HG02623 (cell line): ENCODE data around the gene AP3S2.
"Not testable (repeated sequence)": the region's sequence is repeated elsewhere in the genome, so short reads cannot be mapped to it uniquely, and the experiment has no call there.

ENCODE experiments used
- ATAC-seq: cut with Tn5 transposase; IDR thresholded peaks from one replicate; pipeline ENCODE4 v1.9.1; 2021; ENCODE audit warnings: moderate library complexity; ENCODE audit not compliant: unreplicated experiment

AP3S2 gene

DNA sequence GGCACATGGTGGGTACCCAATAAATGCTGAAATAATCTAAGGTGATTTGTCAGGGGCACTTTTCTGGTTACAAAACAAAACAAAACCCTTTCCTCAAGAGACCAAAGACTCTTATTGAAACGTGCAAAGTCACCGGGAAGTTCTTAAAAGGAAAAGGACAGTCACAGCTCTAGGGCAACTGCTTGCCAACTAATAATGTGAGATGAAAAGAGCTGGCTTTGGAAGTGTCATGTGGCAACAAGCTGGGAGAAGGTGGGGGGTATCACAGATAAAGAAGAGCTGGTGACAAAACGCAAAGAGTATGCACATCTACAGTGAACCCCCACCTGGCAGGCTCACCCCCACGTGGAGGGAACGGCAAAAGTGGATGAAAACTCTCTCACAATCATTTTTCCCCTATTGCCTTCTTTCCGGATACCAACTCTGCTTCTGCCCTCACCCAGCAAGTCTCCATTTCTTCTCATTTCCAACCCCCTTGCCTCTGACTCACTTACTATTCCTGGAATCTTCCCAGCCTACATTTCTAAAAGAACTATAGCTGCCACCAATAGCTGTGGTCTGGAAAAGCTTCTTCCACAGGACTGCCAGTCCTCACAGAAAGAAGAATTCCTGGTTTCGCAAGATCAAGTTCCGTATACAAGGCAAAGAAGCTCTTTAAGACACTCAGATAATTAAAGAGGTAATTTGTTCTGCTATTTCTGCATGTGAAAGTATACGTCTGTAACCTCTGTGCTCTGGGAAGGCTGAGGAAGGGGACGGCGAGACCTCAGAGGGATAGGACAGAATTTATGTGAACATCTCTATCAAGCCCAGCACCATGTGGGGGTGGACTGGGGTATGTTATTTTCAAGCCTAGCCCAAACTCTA is 57.3 kb downstream of the AP3S2 start:
- ATAC-seq: no peak

DNA sequence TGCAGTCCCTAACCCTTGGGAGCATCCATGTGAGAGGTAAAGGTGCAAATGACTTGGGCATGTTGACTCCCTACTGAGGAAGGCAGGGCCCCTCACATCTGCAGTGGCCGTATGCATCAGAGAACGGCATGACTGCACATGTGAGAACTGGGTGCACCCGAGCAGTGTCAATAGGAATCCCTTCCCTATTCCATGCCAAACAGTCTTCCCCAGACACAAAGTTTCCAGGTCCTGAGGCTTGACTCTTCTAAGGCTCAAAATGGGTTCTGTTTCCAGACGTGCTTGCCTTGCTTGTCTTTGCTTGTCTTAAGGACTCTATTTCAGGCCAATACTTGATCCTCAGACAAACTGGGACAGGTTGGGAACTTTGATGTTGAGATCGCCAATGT is 58.6 kb downstream of the AP3S2 start:
- ATAC-seq: no peak

DNA sequence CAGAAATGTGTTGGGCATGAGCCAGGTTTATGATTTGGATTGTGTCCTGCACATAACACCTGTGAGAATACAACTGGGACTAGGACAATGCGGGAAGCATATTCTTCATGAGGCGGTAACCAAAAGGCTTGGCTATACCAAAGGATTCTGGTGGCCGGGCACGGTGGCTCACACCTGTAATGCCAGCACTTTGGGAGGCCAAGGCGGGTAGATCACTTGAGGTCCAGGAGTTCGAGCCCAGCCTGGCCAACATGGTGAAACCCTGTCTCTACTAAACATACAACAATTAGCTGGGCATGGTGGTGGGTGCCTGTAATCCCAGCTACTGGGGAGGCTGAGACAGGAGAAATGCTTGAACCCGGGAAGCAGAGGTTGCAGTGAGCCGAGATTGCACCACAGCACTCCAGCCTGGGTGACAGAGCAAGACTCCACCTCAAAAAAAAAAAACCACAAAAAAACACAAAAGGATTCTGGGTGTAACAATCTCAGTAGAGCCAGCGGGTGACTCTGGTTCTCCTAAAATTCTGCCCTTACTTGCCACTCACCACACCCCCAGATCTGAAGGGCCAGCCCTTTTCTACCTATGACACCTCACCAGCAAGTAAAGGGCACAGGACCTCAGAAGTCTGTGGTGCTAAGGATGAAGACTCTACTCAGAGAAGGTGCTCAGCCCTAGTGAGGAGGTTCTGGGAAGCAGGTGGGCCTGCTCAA is 59.2 kb downstream of the AP3S2 start:
- not testable (repeated sequence) for ATAC-seq

DNA sequence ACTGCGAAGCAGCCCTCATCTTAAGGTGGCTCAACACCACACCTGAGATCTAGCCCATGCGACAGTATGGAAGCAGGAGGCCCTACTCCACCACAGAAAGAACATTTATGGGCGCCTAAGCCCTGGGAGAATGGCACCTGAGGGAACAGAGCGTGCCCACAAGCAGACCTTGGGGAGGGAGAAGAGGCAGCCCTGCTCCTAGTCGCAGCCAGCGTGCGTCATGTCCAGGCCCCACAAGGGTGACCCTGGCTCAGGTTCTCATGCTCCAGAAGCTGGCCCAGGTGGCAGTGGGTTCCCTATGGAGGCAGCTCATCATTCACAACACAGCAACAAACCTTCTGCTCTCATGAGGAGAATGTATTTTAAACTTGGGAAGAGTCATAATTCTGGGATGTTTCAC is 59.8 kb downstream of the AP3S2 start:
- no peak for ATAC-seq

DNA sequence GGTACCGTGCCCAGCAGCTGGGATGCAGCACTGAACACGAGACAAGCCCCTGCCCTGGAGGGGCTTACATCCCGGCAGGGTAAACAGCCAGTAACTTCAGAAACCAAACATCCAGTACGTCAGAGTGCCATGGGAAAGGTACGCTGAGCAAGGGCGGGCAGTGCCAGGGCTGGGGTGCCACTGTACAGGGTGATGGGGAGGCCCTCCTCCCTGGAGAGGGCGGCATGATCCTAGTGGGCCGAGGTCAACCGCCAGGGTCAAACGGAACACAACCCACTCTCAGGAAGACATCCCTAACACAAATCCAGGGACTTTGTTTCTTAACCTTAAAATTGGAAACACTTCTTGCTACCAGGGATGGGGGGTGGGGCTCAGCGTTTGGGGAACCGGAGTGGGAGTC is 63.2 kb downstream of the AP3S2 start:
- no peak for ATAC-seq

DNA sequence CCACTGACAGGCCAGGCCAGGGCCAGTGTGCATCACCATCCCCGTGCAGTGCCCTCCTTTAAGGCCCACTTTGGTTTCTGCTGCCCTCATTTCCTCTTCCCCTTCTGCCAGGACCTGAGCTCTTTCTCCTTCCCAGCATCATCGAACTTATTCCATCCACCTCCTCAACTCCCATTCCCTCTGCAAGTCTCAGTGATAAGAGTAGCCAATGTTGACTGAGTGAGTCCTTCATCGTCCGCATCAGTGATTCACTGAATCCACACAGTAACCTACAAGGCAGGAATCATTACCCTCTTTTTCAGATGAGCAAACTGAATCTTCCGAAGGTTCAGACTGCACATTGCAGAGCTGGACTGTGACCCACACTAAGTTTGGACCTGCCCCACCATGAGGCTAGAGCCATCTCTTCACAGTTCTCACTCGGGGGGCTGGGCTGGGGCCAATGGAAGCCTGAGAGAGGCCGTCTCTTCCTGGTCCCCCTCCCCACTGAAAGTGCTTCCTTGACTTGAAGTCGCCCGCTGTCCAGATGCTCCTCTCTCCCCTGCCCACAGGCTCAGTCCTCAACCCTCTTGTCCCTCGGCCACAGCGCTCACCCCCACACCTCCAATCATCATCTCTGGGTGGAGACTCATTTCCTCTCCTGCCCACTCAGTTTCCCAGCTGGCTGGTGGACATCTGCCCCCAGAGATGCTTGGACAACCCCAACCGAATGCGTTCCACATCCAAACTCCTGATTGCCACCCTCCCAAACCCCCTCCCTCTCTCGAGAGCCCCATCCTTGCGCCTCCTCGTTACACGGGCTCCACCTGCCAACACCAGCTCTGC is 64.0 kb downstream of the AP3S2 start:
- ATAC-seq: no peak

DNA sequence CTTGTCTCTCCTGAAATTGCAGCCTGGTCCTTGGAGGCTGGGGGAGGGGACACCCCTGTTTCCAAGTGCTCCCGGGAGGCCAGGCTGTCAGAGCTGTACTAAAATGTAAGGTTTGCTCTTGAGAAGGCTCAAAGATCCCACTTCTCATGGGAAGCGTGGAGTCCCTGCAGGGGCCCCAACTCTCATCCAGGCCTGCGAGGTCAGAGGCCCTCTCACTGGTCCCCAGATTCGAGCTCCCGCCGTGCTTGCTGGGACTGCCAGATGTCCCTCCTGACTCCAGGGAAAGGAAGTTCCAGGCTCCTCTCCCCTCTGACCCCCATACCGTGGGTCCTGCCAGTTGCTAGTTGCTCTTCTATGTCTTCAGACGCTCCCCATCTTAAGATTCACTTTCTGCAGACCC is 64.6 kb downstream of the AP3S2 start:
- no peak for ATAC-seq

DNA sequence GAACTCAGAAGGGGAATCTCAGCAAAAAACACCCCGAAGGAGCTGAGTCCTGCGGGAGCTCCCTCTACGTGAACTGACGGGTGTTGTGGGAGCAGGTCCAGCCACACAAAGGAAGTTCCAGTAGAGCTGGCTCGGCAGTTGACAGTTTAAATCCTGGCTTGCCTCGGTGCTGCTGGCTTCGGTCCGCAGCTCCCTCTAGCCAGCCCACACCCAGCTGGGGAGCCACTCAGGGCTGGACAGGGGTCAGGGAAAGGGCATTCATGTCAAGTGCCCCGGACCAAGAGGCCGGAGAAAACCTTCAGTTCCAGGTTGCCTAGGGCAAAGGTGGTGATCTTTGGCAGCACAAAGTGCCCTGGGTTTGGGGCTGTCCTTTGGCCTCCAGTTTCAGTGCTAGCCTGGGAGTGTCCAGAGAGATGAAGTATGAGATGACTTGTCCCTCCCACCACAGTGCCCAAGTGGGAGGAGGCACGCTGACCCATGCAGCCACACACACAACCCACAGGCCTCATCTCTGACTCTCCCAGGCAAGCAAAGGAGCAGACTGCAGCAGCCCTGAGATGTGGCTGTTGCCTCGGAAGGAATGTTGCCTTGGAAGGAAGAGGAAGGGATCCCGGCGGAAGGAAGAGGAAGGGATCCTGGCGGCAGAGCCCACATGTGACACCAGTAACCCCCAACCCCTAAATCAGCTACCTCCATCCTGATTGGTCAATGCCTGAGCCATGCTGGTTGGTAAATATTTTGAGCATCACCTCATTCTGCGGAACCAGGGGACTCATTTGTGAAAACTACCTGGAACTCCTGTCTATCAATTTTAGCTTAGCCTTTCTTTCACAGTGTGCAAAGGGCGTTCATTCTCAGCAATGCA is 65.3 kb downstream of the AP3S2 start:
- ATAC-seq: no peak

DNA sequence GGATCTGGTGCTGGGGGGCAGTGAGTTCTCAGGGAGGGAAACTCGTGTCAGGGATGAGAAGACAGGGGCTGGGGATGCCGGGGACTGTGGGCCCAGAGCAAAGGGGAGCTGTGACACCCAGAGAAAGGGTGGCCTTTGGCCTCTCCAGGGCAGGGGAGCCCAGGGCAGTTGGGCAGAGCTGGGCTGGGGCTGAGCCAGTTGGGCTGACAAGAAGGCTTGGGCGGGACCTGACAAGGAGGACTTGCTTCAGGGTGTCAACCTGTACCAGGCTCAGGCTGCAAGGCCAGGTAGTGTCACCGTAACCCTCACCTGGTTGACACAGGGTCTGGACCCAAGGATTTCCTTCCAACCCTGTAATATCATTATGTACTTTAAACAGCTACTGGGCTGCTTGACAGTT is 66.0 kb downstream of the AP3S2 start:
- ATAC-seq: no peak

DNA sequence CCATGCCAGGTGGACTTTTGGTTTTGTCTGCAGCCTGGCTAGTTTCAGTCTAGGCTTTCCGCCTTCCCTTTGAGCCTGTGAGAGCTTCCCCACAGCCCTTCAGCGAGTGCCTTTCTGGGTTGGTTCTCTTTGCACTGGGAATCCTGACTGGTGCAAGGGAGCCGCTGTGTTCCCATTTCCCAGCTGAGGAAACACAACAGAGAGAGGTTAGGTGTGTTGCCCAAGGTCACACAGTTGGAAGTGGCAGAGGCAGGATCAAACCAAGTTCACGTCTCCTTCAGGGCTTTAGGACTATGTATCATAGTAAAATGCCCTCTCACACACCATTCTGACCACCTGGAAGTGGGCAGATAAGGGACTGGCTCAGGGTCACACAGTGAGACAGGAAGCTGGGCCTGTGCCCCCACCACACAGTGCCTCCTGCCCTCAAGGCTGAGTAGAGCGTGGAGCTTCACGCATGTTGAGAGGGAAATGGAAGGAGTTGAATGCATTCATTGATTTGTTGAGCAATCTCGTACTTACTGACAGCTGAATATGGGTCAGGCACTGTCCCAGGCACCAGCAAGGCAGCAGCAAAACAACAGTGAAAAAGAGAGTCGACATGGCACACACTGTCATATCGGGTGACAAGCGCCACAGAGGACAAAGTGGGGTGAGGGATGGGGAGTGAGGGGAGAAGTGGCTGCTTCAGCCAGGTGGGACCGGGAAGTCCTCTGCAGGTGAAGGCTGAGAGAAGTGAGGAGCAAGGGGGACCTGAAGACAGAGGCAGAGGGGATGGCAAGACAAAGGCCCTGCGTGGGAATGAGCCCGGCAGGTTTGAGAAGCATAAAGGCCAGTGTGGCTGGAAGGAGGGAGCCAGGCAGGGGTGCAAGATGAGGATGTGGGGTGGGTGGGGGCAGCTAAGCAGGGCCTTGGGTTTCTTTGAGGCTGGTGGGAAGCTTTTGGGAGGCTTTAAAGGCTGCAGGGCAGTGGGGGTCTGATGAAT is 66.8 kb downstream of the AP3S2 start:
- no peak for ATAC-seq

DNA sequence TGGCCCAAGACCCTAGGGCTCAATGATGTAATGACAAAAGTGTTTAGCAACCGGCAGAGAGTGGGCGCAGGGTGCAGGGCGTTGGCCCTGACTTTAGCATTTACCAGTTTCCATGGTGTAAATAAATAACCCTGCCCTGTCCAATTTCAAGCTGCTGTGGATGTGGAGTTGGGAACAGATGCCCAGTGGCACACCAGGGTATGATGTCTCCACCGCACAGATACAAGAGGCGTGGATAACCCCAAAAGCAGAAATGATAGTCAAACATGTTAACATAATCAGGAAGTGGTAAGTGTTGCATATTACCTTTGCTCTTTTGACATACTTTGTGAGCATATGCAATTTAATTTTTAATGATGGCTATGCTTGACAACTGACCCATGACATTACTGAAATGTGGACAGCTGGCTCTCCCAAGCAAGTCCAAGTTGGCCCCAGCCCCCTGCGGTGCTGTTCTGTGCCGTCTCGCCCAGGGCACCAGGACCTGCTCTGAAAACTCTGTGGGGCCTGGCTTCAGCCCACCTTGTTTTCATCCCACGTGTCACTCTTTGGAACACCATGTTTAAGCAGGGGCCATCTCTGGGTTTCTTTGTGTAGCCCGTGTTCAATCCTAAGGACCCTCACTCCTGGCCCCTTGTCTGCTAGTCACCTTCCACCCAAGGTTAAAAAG is 68.4 kb downstream of the AP3S2 start:
- no peak for ATAC-seq

DNA sequence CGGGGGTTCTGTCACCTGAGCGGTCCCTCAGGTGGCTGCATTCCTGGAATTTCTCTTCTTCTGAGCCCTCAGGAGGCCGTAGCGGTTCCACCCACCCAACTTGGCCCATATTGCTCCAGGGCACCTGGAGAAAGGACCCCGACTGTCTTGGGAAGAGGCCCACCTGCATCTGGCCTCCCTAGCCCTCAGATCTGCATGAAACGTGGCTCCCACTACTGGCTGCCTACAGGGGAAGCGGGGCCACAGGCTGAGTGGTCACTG is 69.3 kb downstream of the AP3S2 start:
- ATAC-seq: no peak

DNA sequence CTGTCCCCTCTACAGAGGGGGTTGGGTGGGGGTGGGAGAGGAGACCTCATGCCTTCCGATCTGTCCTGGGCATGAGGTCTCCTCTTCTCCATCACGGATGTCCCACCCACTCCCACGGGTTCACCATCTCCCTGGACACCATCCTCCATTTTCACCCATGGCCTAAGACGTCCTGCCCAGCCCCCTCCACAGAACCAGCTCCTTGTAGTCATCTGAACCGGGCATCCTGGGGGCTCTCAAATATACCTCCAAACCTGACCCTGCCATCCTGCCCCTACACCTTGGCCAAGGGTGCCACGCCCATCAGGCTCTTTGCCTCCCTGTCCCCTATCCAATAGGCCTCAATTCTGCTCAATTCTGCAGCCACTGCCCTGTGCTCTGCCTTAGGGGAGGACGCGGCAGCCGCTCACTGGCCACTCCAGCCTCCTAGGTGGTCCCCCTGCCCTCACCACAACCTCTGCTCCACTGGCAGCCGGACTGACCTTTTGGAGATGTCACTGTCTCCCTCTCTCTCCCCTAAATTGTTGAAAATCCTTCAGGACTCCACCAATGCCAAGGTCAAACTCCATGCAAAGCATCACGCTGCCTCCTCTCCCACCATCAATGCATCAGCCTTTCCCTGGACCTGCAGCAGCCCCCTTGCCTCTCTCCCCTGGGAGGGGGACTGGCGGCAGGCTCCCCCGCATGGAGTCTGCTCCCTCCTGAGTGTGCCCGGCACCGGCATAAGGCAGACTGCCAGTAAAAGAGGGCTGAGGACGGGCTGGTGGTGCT is 69.8 kb downstream of the AP3S2 start:
- no peak for ATAC-seq

DNA sequence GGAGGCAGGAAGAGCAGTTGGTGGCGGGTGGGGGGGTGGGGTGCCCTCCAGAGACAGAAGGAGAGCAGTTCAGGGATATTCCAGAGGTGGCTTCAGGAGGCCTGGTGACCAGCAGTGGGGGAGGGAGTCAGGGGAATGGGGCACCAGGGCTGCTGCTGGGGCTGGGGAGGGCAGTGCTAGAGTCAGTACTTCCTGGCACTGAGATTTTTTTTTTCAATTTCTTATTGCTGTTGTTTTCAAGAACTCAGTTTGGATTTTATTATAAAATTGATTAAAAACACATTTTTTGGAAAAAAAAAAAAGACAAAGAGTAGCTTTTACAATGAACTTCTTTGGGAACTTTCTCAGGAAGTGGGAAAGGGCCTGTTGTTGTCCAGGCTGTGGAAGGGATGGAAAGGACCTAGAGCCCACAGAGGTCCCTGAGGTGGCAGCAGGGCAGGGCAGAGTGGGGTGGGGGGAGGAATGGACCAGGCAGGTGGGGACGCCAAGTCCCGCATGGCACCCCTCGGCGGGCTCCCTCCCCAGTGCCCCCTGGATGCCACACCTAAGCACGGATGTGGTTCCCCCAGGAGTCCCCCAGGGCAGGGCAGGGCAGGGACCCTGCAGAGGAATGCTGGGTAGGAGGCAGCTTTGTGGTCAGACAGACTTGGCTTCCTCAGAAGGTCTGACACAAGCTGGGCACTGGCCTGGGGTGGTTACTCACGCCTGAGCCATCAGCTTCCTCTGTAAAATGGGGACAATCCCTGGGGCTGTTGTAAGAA is 70.7 kb downstream of the AP3S2 start:
- no peak for ATAC-seq

DNA sequence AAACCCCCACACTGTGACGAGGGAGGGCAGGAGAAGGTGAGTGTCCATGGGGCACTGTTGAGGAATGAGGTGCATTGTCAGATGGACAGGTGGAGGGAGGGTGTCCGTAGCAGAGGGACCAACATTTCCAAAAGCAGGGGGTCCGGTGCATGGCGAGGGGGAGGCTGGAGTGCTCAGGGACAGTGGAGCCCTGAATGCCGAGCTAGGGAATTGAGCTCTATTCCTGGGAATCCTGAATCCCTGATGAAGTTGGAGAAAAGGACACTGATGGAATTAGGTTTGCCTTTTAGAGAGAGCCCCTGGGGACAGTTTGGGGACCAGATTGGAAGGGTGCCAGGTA is 71.2 kb downstream of the AP3S2 start:
- ATAC-seq: no peak

DNA sequence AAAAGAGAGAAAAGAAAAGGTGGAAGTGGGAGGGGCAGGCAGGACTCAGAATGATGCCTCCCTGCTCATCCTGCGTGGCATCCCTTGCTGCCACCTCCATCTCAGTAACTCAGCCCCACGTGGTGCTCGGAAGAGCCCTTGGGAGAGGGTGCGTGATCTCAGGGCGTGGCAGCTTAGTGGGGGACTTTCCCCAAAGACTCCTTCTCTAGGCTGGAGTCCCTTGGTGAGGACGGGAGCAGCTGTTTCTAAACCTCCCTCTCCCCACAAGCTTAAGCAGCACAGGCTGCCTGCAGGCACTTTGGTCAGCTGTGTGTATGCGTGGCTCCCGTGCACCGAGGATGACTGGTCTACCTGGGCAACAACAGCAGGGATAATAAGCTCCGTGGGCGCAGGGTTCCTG is 71.8 kb downstream of the AP3S2 start:
- no peak for ATAC-seq

DNA sequence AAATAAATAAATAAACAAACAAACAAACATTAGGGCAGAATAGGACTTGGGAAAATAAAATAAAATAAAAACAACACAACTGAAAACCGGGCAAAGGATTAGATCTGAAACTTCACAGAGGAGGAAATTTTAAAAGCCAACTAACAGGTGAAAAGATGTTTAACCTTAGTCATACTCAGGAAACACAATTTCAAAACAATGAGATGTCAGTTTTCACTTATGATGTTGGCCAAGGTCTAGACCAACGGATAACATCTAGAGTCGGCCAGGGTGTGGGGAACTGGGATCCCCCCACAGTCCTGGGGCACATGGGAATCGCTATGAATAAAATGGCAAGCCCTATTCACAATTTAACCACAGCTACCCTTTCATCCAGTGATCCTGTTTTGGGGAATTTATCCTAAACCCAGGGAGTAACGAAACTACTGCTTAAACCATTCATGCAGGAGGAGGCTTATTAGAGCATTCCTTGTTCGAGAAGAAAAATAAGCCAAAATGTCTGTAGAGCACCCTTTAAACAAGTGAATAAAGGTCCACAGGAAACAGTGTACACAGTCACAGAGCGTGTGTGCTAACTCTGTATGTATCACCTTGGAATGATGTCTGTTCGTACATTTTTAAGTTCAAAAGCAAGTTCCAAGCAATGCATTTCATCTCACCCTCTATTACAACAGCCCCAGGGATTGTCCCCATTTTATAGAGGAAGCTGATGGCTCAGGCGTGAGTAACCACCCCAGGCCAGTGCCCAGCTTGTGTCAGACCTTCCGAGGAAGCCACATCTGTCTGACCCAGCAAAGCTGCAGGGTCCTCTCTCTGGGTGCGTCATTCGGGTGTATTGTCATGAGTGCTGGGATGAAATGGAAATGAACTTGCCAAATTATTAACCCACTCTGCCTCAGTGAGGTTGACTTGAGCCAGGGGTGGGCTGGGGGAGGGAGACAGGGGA is 72.9 kb downstream of the AP3S2 start:
- ATAC-seq: no peak
